ENCODE data around the gene BCAS4.
"Not testable (repeated sequence)": the region's sequence is repeated elsewhere in the genome, so short reads cannot be mapped to it uniquely, and the experiment has no call there.

The BCAS4 gene

GRCh38 chr20:50794846-50795634 lies at the start of gene BCAS4:
Gene BCAS4, plus strand, starts transcription at chr20:50795061. Its CDS starts 23 bp downstream, at chr20:50795084.
- peak; percentile 68 for DNase-seq (ENCODE audit: low spot score)

GRCh38 chr20:50745634-50746137 lies 49.2 kb upstream of the BCAS4 start:
- DNase-seq (ENCODE audit: low spot score) = no peak

- DNase-seq (ENCODE audit: low spot score) = no peak
Observed at GRCh38 chr20:50746138-50746940, 48.5 kb upstream of the BCAS4 start.

GRCh38 chr20:50747275-50747674 lies 47.6 kb upstream of the BCAS4 start:
- DNase-seq (ENCODE audit: low spot score) = no peak

GRCh38 chr20:50750145-50750671 lies 44.7 kb upstream of the BCAS4 start:
- DNase-seq (ENCODE audit: low spot score) = no peak

GRCh38 chr20:50753152-50753551 lies 41.7 kb upstream of the BCAS4 start:
- no peak for DNase-seq (ENCODE audit: low spot score)

GRCh38 chr20:50754420-50754819 lies 40.4 kb upstream of the BCAS4 start:
- no peak for DNase-seq (ENCODE audit: low spot score)

GRCh38 chr20:50756447-50756846 lies 38.4 kb upstream of the BCAS4 start:
- no peak for DNase-seq (ENCODE audit: low spot score)

GRCh38 chr20:50758469-50758868 lies 36.4 kb upstream of the BCAS4 start:
- no peak for DNase-seq (ENCODE audit: low spot score)

- no peak for DNase-seq (ENCODE audit: low spot score)
Observed at GRCh38 chr20:50758992-50759391, 35.9 kb upstream of the BCAS4 start.

GRCh38 chr20:50759678-50760077 lies 35.2 kb upstream of the BCAS4 start:
- DNase-seq (ENCODE audit: low spot score) = no peak

- DNase-seq (ENCODE audit: low spot score) = no peak
Observed at GRCh38 chr20:50762045-50762422, 32.8 kb upstream of the BCAS4 start.

GRCh38 chr20:50762435-50763220 lies 32.2 kb upstream of the BCAS4 start:
- peak; percentile 83 for DNase-seq (ENCODE audit: low spot score)

- not testable (repeated sequence) for DNase-seq (ENCODE audit: low spot score)
Observed at GRCh38 chr20:50763550-50764458, 31.1 kb upstream of the BCAS4 start.

- DNase-seq (ENCODE audit: low spot score) = not testable (repeated sequence)
Observed at GRCh38 chr20:50765251-50765650, 29.6 kb upstream of the BCAS4 start.

GRCh38 chr20:50765674-50766073 lies 29.2 kb upstream of the BCAS4 start:
- DNase-seq (ENCODE audit: low spot score) = no peak

- DNase-seq (ENCODE audit: low spot score) = not testable (repeated sequence)
Observed at GRCh38 chr20:50766955-50767809, 27.7 kb upstream of the BCAS4 start.

GRCh38 chr20:50768991-50769390 lies 25.9 kb upstream of the BCAS4 start:
- DNase-seq (ENCODE audit: low spot score) = not testable (repeated sequence)

GRCh38 chr20:50769551-50770085 lies 25.2 kb upstream of the BCAS4 start:
- not testable (repeated sequence) for DNase-seq (ENCODE audit: low spot score)
